NCI-H1105 treated with DMSO at 0.1 percent for 48 hours (cell line): Measurements from ENCODE around the gene LCMT1.

Source experiments
- DNase-seq: peaks from one replicate; lab custom pipeline; 2025; lab: John Stamatoyannopoulos, UW

LCMT1 gene

DNA sequence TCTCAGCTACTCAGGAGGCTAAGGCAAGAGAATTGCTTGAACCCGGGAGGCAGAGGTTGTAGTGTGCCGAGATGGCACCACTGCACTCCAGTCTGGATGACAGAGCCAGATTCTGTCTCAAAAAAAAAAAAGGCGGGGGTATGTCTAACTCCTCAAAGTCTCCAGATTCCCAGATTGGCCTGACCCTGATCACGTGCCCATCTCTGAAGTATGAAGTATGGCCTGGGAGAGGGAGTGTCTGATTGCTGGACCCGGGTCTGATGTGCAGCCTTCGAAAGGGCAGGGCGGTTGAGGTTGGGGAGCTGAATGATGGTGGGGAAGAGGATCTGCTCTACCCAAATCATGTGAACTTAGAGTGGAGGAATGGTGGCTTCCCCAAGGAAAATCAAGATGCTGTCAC, 87.9 kb downstream of the LCMT1 start:
- no peak for DNase-seq

- DNase-seq, result no peak
These were observed 99.2 kb downstream of the LCMT1 start for GRCh38 chr16:25210758-25211157.

- no peak for DNase-seq
These were observed 101.1 kb downstream of the LCMT1 start for GRCh38 chr16:25212636-25213035.

DNA sequence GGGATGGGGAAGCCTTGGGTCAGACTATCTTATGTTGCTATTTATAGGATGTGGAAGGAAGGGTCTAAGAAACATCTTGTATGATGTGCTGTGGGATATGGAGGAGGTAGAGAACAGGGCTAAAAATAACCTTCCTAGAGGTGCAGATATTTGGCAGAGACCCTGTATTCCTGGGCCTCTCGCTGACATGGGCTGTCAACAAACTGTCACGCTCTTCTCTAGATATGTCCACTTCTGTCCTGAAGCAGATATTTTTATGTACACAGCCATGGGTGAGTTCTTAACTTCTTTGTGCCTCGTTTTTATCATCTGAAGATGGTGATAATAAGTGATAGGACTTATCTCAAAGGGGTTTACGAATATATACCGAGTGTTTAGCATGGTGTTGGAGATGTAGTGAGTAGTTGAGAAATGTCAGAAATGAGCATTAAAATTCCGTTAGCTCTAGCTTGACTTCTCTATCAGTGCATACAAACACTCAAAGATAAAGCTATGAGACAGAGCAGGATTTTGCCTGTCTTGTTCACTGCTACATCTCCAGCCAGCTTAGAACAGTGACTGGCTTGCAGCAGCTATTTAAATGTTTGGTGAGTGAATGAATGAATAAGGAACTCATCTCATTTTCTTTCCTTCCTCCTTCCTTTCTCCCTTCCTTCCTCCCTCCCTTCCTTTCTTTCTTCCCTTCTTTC, 102.3 kb downstream of the LCMT1 start:
- no peak for DNase-seq

GRCh38 chr16:25217112-25217511, 105.6 kb downstream of the LCMT1 start:
- DNase-seq, result no peak

DNA sequence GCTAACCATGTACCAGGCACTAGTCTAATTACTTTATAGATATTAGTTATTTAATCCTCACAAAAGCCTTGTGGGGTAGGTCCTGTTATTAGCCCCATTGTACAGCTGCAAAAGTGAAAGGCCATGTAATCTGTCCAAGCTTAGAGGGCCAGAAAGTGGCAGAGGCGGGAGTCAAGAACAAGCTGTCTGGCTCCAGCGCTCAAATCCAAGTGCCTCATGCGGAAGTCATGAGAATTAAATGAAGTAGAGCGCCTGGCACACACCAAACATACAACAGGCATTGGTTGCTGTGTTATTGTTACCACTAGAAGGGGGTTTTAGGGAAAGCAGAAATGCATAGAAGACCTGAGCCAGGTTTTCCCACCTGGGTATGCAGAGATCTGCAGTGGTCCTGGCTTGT, 106.4 kb downstream of the LCMT1 start:
- no peak for DNase-seq

DNA sequence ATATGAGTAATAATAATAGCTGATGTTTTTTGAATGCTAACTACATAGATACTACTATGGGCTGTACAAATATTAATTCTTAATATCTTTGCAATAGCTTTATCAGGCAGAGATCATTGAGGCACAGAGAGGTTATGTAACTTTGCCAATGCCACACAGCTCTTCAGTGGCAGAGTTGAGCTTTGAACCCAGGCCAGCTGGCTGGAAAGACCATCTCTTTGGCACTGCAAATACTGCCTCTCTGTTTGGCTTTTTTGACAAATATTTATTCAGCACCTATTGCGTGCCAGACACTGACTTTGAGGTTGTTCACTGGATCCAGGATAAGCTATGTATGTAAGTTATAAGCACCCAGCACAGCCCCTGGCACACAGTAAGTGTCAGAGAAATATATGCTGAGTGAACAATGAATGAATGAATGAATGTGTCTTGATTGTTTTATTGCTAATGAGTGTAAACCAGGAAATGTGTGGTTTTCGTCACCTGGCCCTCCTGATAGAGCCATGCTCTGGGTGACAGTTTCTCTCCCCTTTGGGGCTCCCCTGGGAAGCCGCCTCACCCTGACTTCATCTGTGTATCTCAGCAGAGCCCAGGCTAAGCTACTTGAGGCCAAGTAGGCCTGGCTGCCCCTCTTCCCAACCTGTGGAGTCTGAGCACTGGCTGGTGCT, 107.7 kb downstream of the LCMT1 start:
- no peak for DNase-seq

- DNase-seq, result no peak
These were observed 111.4 kb downstream of the LCMT1 start for GRCh38 chr16:25222959-25223358.

- no peak for DNase-seq
These were observed 112.4 kb downstream of the LCMT1 start for GRCh38 chr16:25223964-25224363.

DNA sequence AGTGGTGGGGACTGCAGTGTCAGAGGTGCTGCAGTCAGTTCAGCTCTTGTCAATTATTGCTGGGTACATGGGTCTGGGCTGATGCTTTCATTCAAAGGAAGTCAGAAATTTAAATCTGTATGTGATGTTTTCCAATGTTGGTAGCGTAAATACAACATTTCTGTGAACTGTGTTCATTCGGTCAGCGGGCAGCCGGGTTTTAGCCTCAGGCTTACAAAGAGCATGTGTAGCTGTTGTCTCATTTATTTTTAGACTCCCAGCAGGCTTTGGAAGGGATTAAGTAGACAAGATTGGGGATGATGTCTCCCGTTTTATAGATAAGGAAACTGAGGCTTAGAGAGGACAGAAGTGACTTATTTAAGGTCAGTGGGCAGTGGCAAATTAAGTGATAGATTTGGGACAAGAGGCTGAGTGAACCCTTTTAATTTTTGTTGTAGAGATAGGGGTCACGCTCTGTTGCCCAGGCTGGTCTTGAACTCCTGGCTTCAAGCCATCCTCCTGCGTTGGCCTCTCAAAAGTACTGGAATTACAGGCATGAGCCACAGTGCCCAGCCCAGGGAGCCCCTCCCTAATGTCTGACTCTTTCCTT, 113.3 kb downstream of the LCMT1 start:
- no peak for DNase-seq
